Measurements from ENCODE around the gene RAB4A.

RAB4A gene

DNA sequence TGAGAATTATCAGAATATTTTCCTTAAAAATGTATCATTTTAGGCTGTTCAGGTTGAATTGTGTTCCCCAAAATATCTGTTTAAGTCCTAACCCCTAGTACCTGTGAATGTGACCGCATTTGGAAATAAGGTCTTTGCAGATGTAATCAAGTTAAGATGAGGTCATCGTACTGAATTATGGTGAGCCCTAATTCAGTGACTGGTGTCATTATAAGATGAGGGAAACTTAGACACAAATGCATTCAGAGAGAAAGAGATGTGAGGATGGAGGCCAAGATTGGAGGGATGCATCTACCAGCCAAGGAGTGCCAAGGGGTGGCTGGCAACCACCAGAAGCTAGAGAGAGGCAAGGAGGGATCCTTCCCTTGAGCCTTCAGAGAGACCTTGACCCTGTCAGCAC is 4.1 kb downstream of the RAB4A start:
- H3K27me3 ChIP-seq (replicated peaks): no peaks in the 10 kb centered on the region
- in situ Hi-C loops (cut with HindIII; ENCODE audit: low pct_ligation_motif_present, low sequenced_read_pairs): no loop called here
- no peak overlapping the region for H3K4me3 ChIP-seq (ENCODE audit: low read depth, low read length)
- H3K36me3 ChIP-seq (replicated peaks): no peaks in the 10 kb centered on the region
- TF ChIP-seq, protein P1, sequence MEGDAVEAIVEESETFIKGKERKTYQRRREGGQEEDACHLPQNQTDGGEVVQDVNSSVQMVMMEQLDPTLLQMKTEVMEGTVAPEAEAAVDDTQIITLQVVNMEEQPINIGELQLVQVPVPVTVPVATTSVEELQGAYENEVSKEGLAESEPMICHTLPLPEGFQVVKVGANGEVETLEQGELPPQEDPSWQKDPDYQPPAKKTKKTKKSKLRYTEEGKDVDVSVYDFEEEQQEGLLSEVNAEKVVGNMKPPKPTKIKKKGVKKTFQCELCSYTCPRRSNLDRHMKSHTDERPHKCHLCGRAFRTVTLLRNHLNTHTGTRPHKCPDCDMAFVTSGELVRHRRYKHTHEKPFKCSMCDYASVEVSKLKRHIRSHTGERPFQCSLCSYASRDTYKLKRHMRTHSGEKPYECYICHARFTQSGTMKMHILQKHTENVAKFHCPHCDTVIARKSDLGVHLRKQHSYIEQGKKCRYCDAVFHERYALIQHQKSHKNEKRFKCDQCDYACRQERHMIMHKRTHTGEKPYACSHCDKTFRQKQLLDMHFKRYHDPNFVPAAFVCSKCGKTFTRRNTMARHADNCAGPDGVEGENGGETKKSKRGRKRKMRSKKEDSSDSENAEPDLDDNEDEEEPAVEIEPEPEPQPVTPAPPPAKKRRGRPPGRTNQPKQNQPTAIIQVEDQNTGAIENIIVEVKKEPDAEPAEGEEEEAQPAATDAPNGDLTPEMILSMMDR (IDR thresholded peaks at IDR 0.05; ENCODE audit: low read depth, low read length, missing control alignments): no peak
- no peak overlapping the region for H3K27ac ChIP-seq
- no peak for DNase-seq

- no peak for DNase-seq
- in situ Hi-C loops (cut with HindIII; ENCODE audit: low pct_ligation_motif_present, low sequenced_read_pairs): no loop called here
- H3K27me3 ChIP-seq (replicated peaks): no peaks in the 10 kb centered on the region
- TF ChIP-seq, protein P1 (IDR thresholded peaks at IDR 0.05; ENCODE audit: low read depth, low read length, missing control alignments): no peak
- no peaks in the 10 kb centered on the region for H3K36me3 ChIP-seq (replicated peaks)
- H3K27ac ChIP-seq: no peak overlapping the region
- H3K4me3 ChIP-seq (ENCODE audit: low read depth, low read length): no peak overlapping the region
These were observed 7.3 kb downstream of the RAB4A start for GRCh38 chr1:229278120-229278741.

- no peaks in the 10 kb centered on the region for H3K27me3 ChIP-seq (replicated peaks)
- no peaks in the 10 kb centered on the region for H3K36me3 ChIP-seq (replicated peaks)
- H3K27ac ChIP-seq: no peak overlapping the region
- no peak overlapping the region for H3K4me3 ChIP-seq (ENCODE audit: low read depth, low read length)
- DNase-seq: no peak
- TF ChIP-seq, protein P1 (IDR thresholded peaks at IDR 0.05; ENCODE audit: low read depth, low read length, missing control alignments): no peak
- in situ Hi-C loops (cut with HindIII; ENCODE audit: low pct_ligation_motif_present, low sequenced_read_pairs): no loop called here
These were observed 8.3 kb downstream of the RAB4A start for GRCh38 chr1:229279242-229279641.

- in situ Hi-C loops (cut with HindIII; ENCODE audit: low pct_ligation_motif_present, low sequenced_read_pairs): no loop called here
- Histone ChIP-seq H3K36me3 (replicated peaks) (no peaks in the 10 kb centered on the region), H3K27me3 (replicated peaks) (no peaks in the 10 kb centered on the region), H3K4me3 (ENCODE audit: low read depth, low read length) (no peak overlapping the region), H3K27ac (peak overlapping the region; percentile 1)
- TF ChIP-seq, protein P1 (IDR thresholded peaks at IDR 0.05; ENCODE audit: low read depth, low read length, missing control alignments): no peak
- peak; percentile 53 for DNase-seq
These were observed 9.3 kb downstream of the RAB4A start for GRCh38 chr1:229280037-229280828.

DNA sequence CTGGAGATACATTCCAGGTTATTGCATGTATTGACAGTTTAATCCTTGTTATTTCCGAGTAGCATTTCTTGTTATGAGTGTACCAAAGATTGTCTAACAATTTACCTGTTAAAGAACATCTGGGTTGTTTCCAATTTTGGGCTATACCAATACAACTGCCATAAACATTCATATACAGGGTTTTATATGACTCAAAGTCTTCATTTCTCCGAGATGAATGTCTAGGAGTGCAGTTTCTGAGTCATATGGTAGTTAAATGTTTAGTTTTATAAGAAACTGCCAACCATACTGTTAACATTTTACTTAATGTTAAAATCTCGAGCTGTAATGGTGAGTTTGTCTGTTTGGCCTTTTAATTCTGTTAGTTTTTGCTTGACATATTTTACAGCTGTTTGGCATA is 10.0 kb downstream of the RAB4A start:
- H3K4me3 ChIP-seq (ENCODE audit: low read depth, low read length): no peak overlapping the region
- in situ Hi-C loops (cut with HindIII; ENCODE audit: low pct_ligation_motif_present, low sequenced_read_pairs): no loop called here
- no peaks in the 10 kb centered on the region for H3K27me3 ChIP-seq (replicated peaks)
- TF ChIP-seq, protein P1 (IDR thresholded peaks at IDR 0.05; ENCODE audit: low read depth, low read length, missing control alignments): no peak
- DNase-seq: no peak
- H3K27ac ChIP-seq: no peak overlapping the region
- no peaks in the 10 kb centered on the region for H3K36me3 ChIP-seq (replicated peaks)

All from brain microvascular endothelial cell (primary cell).